Fibroblast of lung (primary cell): ENCODE measurements around the gene TXNDC5. TPM values are rescaled to one million over a fixed set of nuclear protein-coding genes. Genes with fewer than 3 reads are reported as not detected.
"Not testable (repeated sequence)": the region's sequence is repeated elsewhere in the genome, so short reads cannot be mapped to it uniquely, and the experiment has no call there.

Experiments
- DNase-seq, 2 donors: peaks; one replicate each; pipeline versions ENCODE4 v3.0.0 to v3.0.0-alpha.2; 2010; ENCODE audit warnings: low read depth in 2 of 2
- H2AFZ ChIP-seq: 2 replicates; pipeline ENCODE4 v1.5.1; 2012; ENCODE audit warnings: low read length, control low read depth, inconsistent platforms
- H3K27ac ChIP-seq: 2 replicates; pipeline ENCODE4 v1.5.1; 2011; ENCODE audit warnings: low read length, control low read depth; ENCODE audit not compliant: insufficient read depth
- H3K27me3 ChIP-seq: 2 replicates; pipeline ENCODE4 v1.5.1; 2011; ENCODE audit warnings: mild to moderate bottlenecking, low read length; ENCODE audit not compliant: control insufficient read depth, insufficient read depth
- H3K36me3 ChIP-seq: 2 replicates; pipeline ENCODE4 v1.5.1; 2011; ENCODE audit warnings: low read length; ENCODE audit not compliant: control insufficient read depth, insufficient read depth
- H3K4me1 ChIP-seq: 2 replicates; pipeline ENCODE4 v1.5.1; 2011; ENCODE audit warnings: low read length; ENCODE audit not compliant: control insufficient read depth, insufficient read depth; ENCODE audit errors: extremely low read depth
- H3K4me2 ChIP-seq: 2 replicates; pipeline ENCODE4 v1.5.1; 2011; ENCODE audit warnings: low read length, control low read depth; ENCODE audit not compliant: insufficient read depth; ENCODE audit errors: extremely low read depth
- H3K4me3 ChIP-seq, 4 experiments: fragments of 200-600 bp in 1 of 4; sonication (generic) in 1 of 4; replicated peaks in 1 of 4; 2 replicates each; pipeline ENCODE4 v1.5.1; 2011 to 2016; ENCODE audit warnings: low read length in 4 of 4, low read depth in 3 of 4, mild to moderate bottlenecking in 3 of 4, control low read depth in 2 of 4, inconsistent platforms in 1 of 4, mixed read lengths in 1 of 4; ENCODE audit not compliant: insufficient read depth in 1 of 4; ENCODE audit errors: control extremely low read depth in 1 of 4
- H3K79me2 ChIP-seq: 2 replicates; pipeline ENCODE4 v1.5.1; 2012; ENCODE audit warnings: mild to moderate bottlenecking, low read length, inconsistent platforms; ENCODE audit not compliant: control insufficient read depth, insufficient read depth
- H3K9ac ChIP-seq: 2 replicates; pipeline ENCODE4 v1.5.1; 2011; ENCODE audit warnings: mild to moderate bottlenecking, low read length, control low read depth; ENCODE audit not compliant: insufficient read depth
- H3K9me3 ChIP-seq: 2 replicates; pipeline ENCODE4 v1.5.1; 2012; ENCODE audit warnings: low read depth, low read length; ENCODE audit not compliant: control insufficient read depth, insufficient read depth
- H4K20me1 ChIP-seq: 2 replicates; pipeline ENCODE4 v1.5.1; 2011; ENCODE audit warnings: low read length; ENCODE audit not compliant: control insufficient read depth, insufficient read depth; ENCODE audit errors: extremely low read depth
- EZH2 ChIP-seq: IDR thresholded peaks from 2 replicates; pipeline ENCODE4 v1.5.1; 2012; ENCODE audit warnings: low read length, control low read depth, mild to moderate bottlenecking; ENCODE audit errors: missing control alignments
- polyA plus RNA-seq, 2 donors: library from polyadenylated mRNA; depleted of rRNA in 1 of 2; stranded (reverse) in 1 of 2; unstranded in 1 of 2; fragments of >200 nt; gene quantifications; 2 replicates each; pipeline ENCODE4 v1.2.1, GENCODE V29; 2011 to 2012; ENCODE audit warnings: missing spikeins in 1 of 2
- total RNA-seq: library from RNA; depleted of rRNA; stranded (reverse); fragments of >200 nt; gene quantifications from 2 replicates; pipeline ENCODE4 v1.2.1, GENCODE V29; 2014
- TF ChIP-seq, protein P1 (sequence below), 2 donors: IDR thresholded peaks in 1 of 2; conservative IDR thresholded peaks in 1 of 2; 1 replicate in 1 of 2; 2 replicates in 1 of 2; pipeline ENCODE4 v1.5.1; 2011 to 2012; ENCODE audit warnings: low read length in 2 of 2, control low read depth in 1 of 2, inconsistent platforms in 1 of 2, low read depth in 1 of 2, mild to moderate bottlenecking in 1 of 2

TXNDC5 gene
- total and polyA plus RNA-seq, 2 donors (not counting 1 experiment from before 2014, with no cell fraction given): 349 to 354 TPM

DNA sequence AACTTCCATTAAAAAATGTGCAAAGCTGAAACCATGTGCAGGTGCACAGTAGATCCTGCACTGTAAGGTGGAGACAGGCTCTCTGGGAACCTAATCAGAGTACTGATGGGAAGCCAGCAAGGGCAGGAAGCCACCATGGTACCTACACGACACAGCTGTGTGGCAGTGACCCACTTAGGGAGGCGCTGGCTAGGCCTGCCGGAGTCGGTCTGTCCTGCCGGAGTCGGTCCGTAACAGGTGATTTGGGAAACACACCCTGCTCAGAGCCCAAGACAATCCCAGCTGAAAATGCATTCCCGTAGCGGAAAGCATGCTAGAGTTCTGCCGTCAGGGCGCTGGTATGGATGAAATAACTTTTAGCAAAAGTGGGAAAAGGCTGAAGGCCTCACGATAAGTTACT, 17.2 kb downstream of the TXNDC5 start:
- no peak overlapping the region for H2AFZ ChIP-seq
- TF ChIP-seq, protein P1, sequence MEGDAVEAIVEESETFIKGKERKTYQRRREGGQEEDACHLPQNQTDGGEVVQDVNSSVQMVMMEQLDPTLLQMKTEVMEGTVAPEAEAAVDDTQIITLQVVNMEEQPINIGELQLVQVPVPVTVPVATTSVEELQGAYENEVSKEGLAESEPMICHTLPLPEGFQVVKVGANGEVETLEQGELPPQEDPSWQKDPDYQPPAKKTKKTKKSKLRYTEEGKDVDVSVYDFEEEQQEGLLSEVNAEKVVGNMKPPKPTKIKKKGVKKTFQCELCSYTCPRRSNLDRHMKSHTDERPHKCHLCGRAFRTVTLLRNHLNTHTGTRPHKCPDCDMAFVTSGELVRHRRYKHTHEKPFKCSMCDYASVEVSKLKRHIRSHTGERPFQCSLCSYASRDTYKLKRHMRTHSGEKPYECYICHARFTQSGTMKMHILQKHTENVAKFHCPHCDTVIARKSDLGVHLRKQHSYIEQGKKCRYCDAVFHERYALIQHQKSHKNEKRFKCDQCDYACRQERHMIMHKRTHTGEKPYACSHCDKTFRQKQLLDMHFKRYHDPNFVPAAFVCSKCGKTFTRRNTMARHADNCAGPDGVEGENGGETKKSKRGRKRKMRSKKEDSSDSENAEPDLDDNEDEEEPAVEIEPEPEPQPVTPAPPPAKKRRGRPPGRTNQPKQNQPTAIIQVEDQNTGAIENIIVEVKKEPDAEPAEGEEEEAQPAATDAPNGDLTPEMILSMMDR (conservative IDR thresholded peaks at IDR 0.05 in 1 of 2, IDR thresholded peaks at IDR 0.05 in 1 of 2; ENCODE audit: low read depth in 1 of 2, low read length in 2 of 2): no peak
- no peak for TF ChIP-seq EZH2
- H3K27me3 ChIP-seq: no peaks in the 10 kb centered on the region
- H4K20me1 ChIP-seq: no peaks in the 10 kb centered on the region
- no peak overlapping the region for H3K4me3 ChIP-seq
- H3K79me2 ChIP-seq: no peaks in the 10 kb centered on the region
- no peak for DNase-seq
- peaks cover 6% of the 10 kb centered on the region for H3K36me3 ChIP-seq
- H3K4me2 ChIP-seq: no peak overlapping the region
- no peaks in the 10 kb centered on the region for H3K9me3 ChIP-seq
- H3K9ac ChIP-seq: no peak overlapping the region
- no peak overlapping the region for H3K27ac ChIP-seq
- no peaks in the 10 kb centered on the region for H3K4me1 ChIP-seq

DNA sequence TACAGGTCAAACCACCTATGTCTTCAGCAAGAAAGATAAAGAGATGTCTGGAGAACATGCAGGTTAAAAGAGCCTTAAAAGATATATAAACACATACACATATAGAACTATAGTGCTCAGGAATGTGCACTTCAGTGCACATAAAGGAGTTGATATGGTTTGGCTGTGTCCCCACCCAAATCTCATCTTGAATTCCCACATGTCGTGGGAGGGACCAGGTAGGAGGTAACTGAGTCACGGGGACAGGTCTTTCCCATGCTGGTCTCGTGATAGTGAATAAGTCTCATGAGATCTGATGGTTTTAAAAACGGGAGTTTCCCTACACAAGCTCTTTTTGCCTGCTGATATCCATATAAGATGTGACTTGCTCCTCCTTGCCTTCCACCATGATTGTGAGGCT, 18.2 kb downstream of the TXNDC5 start:
- not testable (repeated sequence) for H3K4me2 ChIP-seq, DNase-seq, H3K4me3 ChIP-seq, H3K27ac ChIP-seq, H4K20me1 ChIP-seq, H3K9me3 ChIP-seq, H2AFZ ChIP-seq, H3K36me3 ChIP-seq, H3K4me1 ChIP-seq, H3K9ac ChIP-seq, H3K27me3 ChIP-seq, H3K79me2 ChIP-seq

DNA sequence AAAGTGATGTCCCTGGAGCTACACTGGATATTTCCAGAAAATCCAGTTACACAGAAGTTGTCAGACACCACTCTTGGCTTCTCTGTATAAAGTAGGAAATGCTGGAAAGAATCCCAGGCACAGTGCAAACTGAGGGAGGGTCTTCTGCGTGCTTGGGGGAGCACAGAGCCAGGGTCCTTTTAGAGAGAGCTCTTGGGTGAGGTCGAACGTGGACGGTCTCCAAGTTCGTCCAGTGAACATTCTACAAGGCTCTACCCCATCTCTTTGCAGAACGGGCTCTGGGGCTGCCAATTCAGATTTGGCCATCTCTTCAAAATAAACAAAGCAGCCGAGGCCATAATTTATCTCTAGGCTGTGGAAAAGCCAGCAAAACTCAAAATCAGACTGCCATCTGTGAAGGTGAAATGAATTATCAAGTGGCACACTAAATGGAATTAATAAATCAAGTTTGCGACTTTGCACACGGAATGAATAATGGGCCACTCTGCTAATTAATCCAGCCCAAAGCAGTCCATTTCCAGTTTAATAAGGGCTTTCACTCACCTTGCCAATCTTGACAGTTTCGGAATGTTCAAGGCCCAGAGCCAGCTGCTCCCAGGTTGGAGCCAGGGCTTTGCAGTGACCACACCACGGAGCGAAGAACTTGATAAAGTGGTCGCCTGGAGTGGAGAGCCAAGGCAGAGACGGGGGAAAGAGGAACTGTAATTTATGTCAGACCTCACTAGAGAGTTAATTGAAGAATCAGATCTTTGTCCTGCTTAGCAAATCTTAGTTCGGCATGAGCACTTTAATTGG, 19.3 kb downstream of the TXNDC5 start:
- peaks cover 10% of the 10 kb centered on the region for H3K36me3 ChIP-seq
- H2AFZ ChIP-seq: no peak overlapping the region
- H3K4me3 ChIP-seq: no peak overlapping the region
- no peaks in the 10 kb centered on the region for H3K79me2 ChIP-seq
- H3K9ac ChIP-seq: no peak overlapping the region
- TF ChIP-seq, protein P1 (conservative IDR thresholded peaks at IDR 0.05 in 1 of 2, IDR thresholded peaks at IDR 0.05 in 1 of 2; ENCODE audit: low read depth in 1 of 2, low read length in 2 of 2): no peak
- TF ChIP-seq EZH2: no peak
- no peaks in the 10 kb centered on the region for H3K27me3 ChIP-seq
- H3K9me3 ChIP-seq: no peaks in the 10 kb centered on the region
- no peaks in the 10 kb centered on the region for H4K20me1 ChIP-seq
- no peak overlapping the region for H3K27ac ChIP-seq
- H3K4me2 ChIP-seq: no peak overlapping the region
- DNase-seq: no peak
- no peaks in the 10 kb centered on the region for H3K4me1 ChIP-seq
